K562 (cell line): Measurements from ENCODE around the gene TMEM117. TPM values are rescaled to one million over a fixed set of nuclear protein-coding genes. Genes with fewer than 3 reads are reported as not detected.

Experiments used
- ATAC-seq: fragments of 200-7000 bp; cut with Tn5 transposase; 3 replicates; pipeline ENCODE4 v1.9.1; 2020; ENCODE audit warnings: moderate library complexity
- BruUV-seq: library from RNA; stranded (reverse); fragments of 400-500 nt; replicated peaks from 2 replicates; lab custom pipeline; 2021; lab: Mats Ljungman, UMichigan
- CTCF ChIA-PET: fragments of 300-600 bp; formaldehyde crosslinking; extraction: SDS; loops from one replicate; lab custom pipeline; 2021; ENCODE audit warnings: low intra/inter-chr PET ratio; lab: Yijun Ruan, JAX
- POLR2A ChIA-PET: fragments of 300-600, 350-650 bp; sonication (Branson Sonifier 250); formaldehyde crosslinking; extraction: SDS; loops from one replicate; lab custom pipeline; 2021; ENCODE audit warnings: antibody characterized with exemption, inconsistent platforms; lab: Yijun Ruan, JAX
- DNase-seq, 4 experiments: peaks; one replicate each; pipeline versions ENCODE4 v3.0.0 to v3.0.0-alpha.2; 2011 to 2018; ENCODE audit warnings: low spot score in 3 of 4, mixed read lengths in 3 of 4; ENCODE audit errors: extremely low read depth in 1 of 4
- FAIRE-seq: peaks from 2 replicates; lab custom pipeline; 2011; peaks lifted over from hg19 to GRCh38; lab: Jason Lieb, UNC
- H2AFZ ChIP-seq: 2 replicates; pipeline ENCODE4 v1.6.0; 2011; ENCODE audit warnings: low read depth, low read length, control low read depth, inconsistent platforms
- H3K27ac ChIP-seq: fragments of 200-600 bp; 3 replicates; pipeline ENCODE4 v1.8.0; 2011; ENCODE audit warnings: low read depth, mild to moderate bottlenecking, control low read depth, inconsistent platforms, low read length, moderate library complexity, mixed read lengths; ENCODE audit errors: extremely low read depth
- H3K27me3 ChIP-seq, 2 experiments: fragments of 300-600 bp in 1 of 2; 2 replicates in 1 of 2; 3 replicates in 1 of 2; pipeline versions ENCODE4 v1.6.0 to v1.8.0; 2011; ENCODE audit warnings: inconsistent platforms in 2 of 2, low read length in 2 of 2, mild to moderate bottlenecking in 1 of 2, mixed read lengths in 1 of 2, moderate library complexity in 1 of 2; ENCODE audit not compliant: control insufficient read depth in 2 of 2, insufficient read depth in 2 of 2
- H3K36me3 ChIP-seq: fragments of 300-600 bp; 3 replicates; pipeline ENCODE4 v1.8.0; 2011; ENCODE audit warnings: mild to moderate bottlenecking, low read length, inconsistent platforms; ENCODE audit not compliant: control insufficient read depth, insufficient read depth
- H3K4me1 ChIP-seq, 2 experiments: fragments of 200-600 bp in 1 of 2; replicated peaks in 1 of 2; 2 replicates in 1 of 2; 3 replicates in 1 of 2; pipeline versions ENCODE4 v1.5.1 to v1.8.0; 2011; ENCODE audit warnings: inconsistent platforms in 2 of 2, low read length in 2 of 2, mild to moderate bottlenecking in 1 of 2, mixed read lengths in 1 of 2, moderate library complexity in 1 of 2; ENCODE audit not compliant: control insufficient read depth in 2 of 2, insufficient read depth in 2 of 2
- H3K4me2 ChIP-seq: 2 replicates; pipeline ENCODE4 v1.6.1; 2011; ENCODE audit warnings: low read length, control low read depth, inconsistent platforms, mixed read lengths; ENCODE audit not compliant: insufficient read depth
- H3K4me3 ChIP-seq: fragments of 200-600 bp; sonication (generic), shearing (Covaris generic); 2 replicates; pipeline ENCODE4 v1.5.1; 2016; ENCODE audit warnings: control low read depth, inconsistent platforms
- H3K79me2 ChIP-seq: fragments of 200-600 bp; 3 replicates; pipeline ENCODE4 v1.8.0; 2011; ENCODE audit warnings: low read length, inconsistent platforms; ENCODE audit not compliant: control insufficient read depth, insufficient read depth
- H3K9ac ChIP-seq, 2 experiments: 2 replicates each; pipeline versions ENCODE4 v1.6.0 to v1.6.1; 2011; ENCODE audit warnings: low read depth in 2 of 2, low read length in 2 of 2, control low read depth in 1 of 2, inconsistent platforms in 1 of 2, mild to moderate bottlenecking in 1 of 2, mixed read lengths in 1 of 2; ENCODE audit not compliant: insufficient read depth in 1 of 2
- H3K9me1 ChIP-seq: one replicate; pipeline ENCODE4 v1.6.0; 2011; ENCODE audit warnings: inconsistent platforms, mild to moderate bottlenecking, low read length, moderate library complexity; ENCODE audit not compliant: control insufficient read depth, insufficient read depth
- H3K9me3 ChIP-seq: replicated peaks from 2 replicates; pipeline ENCODE4 v1.5.1; 2011; ENCODE audit warnings: low read depth, low read length, inconsistent platforms; ENCODE audit not compliant: control insufficient read depth, insufficient read depth
- H4K20me1 ChIP-seq: replicated peaks from 2 replicates; pipeline ENCODE4 v1.6.1; 2011; ENCODE audit warnings: low read length, inconsistent platforms, mixed read lengths; ENCODE audit not compliant: control insufficient read depth, insufficient read depth
- CTBP1 ChIP-seq: fragments of 450-650 bp; IDR thresholded peaks from 2 replicates; pipeline ENCODE4 v1.6.1; 2016; ENCODE audit warnings: borderline replicate concordance
- DPF2 ChIP-seq: fragments of 450-650 bp; IDR thresholded peaks from 2 replicates; pipeline ENCODE4 v1.6.1; 2016
- FOXM1 ChIP-seq, 2 experiments: fragments of 450-650 bp in 1 of 2; sonication (generic) in 1 of 2; formaldehyde crosslinking in 1 of 2; IDR thresholded peaks; 2 replicates each; pipeline versions ENCODE4 v1.6.1 to v1.9.0; 2017 to 2022; ENCODE audit warnings: low read depth in 2 of 2, mild to moderate bottlenecking in 2 of 2, missing genetic modification reagents in 1 of 2, moderate library complexity in 1 of 2
- GATA2 ChIP-seq: sonication (generic); formaldehyde crosslinking; IDR thresholded peaks from 2 replicates; pipeline ENCODE4 v1.4.0; 2020; ENCODE audit warnings: mild to moderate bottlenecking, missing genetic modification reagents
- JUN ChIP-seq, 2 experiments: sonication (generic) in 1 of 2; formaldehyde crosslinking in 1 of 2; IDR thresholded peaks; 2 replicates each; pipeline versions ENCODE4 v1.6.1 to v1.8.0; 2012 to 2022; ENCODE audit warnings: borderline replicate concordance in 2 of 2, mild to moderate bottlenecking in 2 of 2, improper control_type of control experiment in 1 of 2, low read depth in 1 of 2, low read length in 1 of 2, missing genetic modification reagents in 1 of 2
- KDM4B ChIP-seq, 2 experiments: fragments of 450-650 bp in 1 of 2; sonication (generic) in 1 of 2; IDR thresholded peaks; 2 replicates each; pipeline ENCODE4 v1.6.1; 2016 to 2017; ENCODE audit warnings: borderline replicate concordance in 2 of 2, antibody characterized with exemption in 1 of 2, low read depth in 1 of 2, mild to moderate bottlenecking in 1 of 2
- KLF16 ChIP-seq: IDR thresholded peaks from 2 replicates; pipeline ENCODE4 v1.6.1; 2016; ENCODE audit warnings: antibody characterized with exemption
- MYNN ChIP-seq, 2 experiments: sonication (generic); formaldehyde crosslinking in 1 of 2; IDR thresholded peaks; 2 replicates each; pipeline versions ENCODE4 v1.5.0 to v1.6.1; 2016 to 2020; ENCODE audit warnings: antibody characterized with exemption in 1 of 2, missing genetic modification reagents in 1 of 2
- NBN ChIP-seq: fragments of 450-650 bp; IDR thresholded peaks from 2 replicates; pipeline ENCODE4 v1.6.1; 2016; ENCODE audit warnings: low read depth, mild to moderate bottlenecking
- RHOXF2B ChIP-seq: fragments of 250-450 bp; sonication (Bioruptor Pico); conservative IDR thresholded peaks from 2 replicates; pipeline ENCODE4 v1.5.1; 2021
- SMAD4 ChIP-seq: fragments of 250-450 bp; sonication (Bioruptor Pico); conservative IDR thresholded peaks from 2 replicates; pipeline ENCODE4 v1.8.0; 2021; ENCODE audit warnings: inconsistent platforms, mild to moderate bottlenecking, moderate library complexity
- TCF7L2 ChIP-seq: fragments of 150-350 bp; IDR thresholded peaks from 2 replicates; pipeline ENCODE4 v1.6.1; 2016; ENCODE audit warnings: low read depth, mild to moderate bottlenecking, low read length, moderate library complexity
- TFAM ChIP-seq: fragments of 250-450 bp; sonication (Bioruptor Pico); conservative IDR thresholded peaks from 2 replicates; pipeline ENCODE4 v1.5.0; 2021; ENCODE audit warnings: mild to moderate bottlenecking, moderate library complexity
- ZNF175 ChIP-seq: fragments of 200-800 bp; sonication (Bioruptor generic); IDR thresholded peaks from 2 replicates; pipeline ENCODE4 v1.6.1; 2016; ENCODE audit warnings: low read depth, mild to moderate bottlenecking, missing genetic modification characterization, missing compliant biosample characterization
- ZNF589 ChIP-seq: fragments of 200-800 bp; sonication (Bioruptor generic); IDR thresholded peaks from 2 replicates; pipeline ENCODE4 v1.6.1; 2016; ENCODE audit warnings: low read depth, missing genetic modification characterization, missing compliant biosample characterization
- WGBS: fragments of 100-300 bp; shearing (Covaris generic); methylation state at CpG from one replicate; pipeline ENCODE4 v1.1.6; 2016; ENCODE audit warnings: low coverage, mixed read lengths; ENCODE audit not compliant: insufficient coverage; ENCODE audit errors: missing lambda C conversion rate; 5-methylcytosine and 5-hydroxymethylcytosine counted together
- in situ Hi-C: fragments of 300-500 bp; cut with MboI; formaldehyde crosslinking; loops from 4 replicates; pipeline ENCODE4 v1.15.0; 2018; ENCODE audit warnings: inconsistent platforms, mixed read lengths
- intact Hi-C: fragments of 100-400 bp; cut with micrococcal nuclease; formaldehyde crosslinking; loops from 2 replicates; pipeline ENCODE4 v1.14.2; 2022
- polyA plus RNA-seq, 8 experiments: library from polyadenylated mRNA; depleted of rRNA in 4 of 8; stranded (reverse) in 5 of 8; unstranded in 3 of 8; fragments of >200 nt; fragmentation: Nextera tagmentation in 2 of 8; fragmentation: Illumina TruSeq in 1 of 8; extraction: Ambion mirVana in 2 of 8; extraction: Trizol in 1 of 8; gene quantifications; 2 replicates each; pipeline versions ENCODE4 v1.2.1 to v1.2.3, GENCODE V29; 2011 to 2014; ENCODE audit warnings: inconsistent platforms in 1 of 8, missing spikeins in 1 of 8
- total RNA-seq, 7 experiments: library from RNA; depleted of rRNA in 6 of 7; stranded (reverse); fragments of >200 nt in 6 of 7; fragmentation: Illumina TruSeq in 2 of 7; extraction: Trizol in 2 of 7; gene quantifications; 2 replicates each; pipeline versions ENCODE4 v1.2.1 to v1.2.3, GENCODE V29; 2011 to 2021; ENCODE audit warnings: low replicate concordance in 1 of 7
- TF ChIP-seq, protein P1 (sequence below): IDR thresholded peaks from 2 replicates; pipeline ENCODE4 v1.6.1; 2014; ENCODE audit warnings: antibody characterized with exemption
- TF ChIP-seq, protein P2 (sequence below): fragments of 250-450 bp; sonication (Bioruptor Pico); IDR thresholded peaks from 2 replicates; pipeline ENCODE4 v1.8.0; 2022; ENCODE audit warnings: inconsistent platforms
- TF ChIP-seq, protein P3 (sequence below): fragments of 250-450 bp; sonication (Bioruptor Pico); IDR thresholded peaks from 2 replicates; pipeline ENCODE4 v1.5.0; 2021

The TMEM117 gene
- total and polyA plus RNA-seq, 9 of the 15 experiments (the other 6 are each of a cell fraction or from before 2014, with no cell fraction given), result 0.31 to 2.8 (median 1.0) TPM

DNA sequence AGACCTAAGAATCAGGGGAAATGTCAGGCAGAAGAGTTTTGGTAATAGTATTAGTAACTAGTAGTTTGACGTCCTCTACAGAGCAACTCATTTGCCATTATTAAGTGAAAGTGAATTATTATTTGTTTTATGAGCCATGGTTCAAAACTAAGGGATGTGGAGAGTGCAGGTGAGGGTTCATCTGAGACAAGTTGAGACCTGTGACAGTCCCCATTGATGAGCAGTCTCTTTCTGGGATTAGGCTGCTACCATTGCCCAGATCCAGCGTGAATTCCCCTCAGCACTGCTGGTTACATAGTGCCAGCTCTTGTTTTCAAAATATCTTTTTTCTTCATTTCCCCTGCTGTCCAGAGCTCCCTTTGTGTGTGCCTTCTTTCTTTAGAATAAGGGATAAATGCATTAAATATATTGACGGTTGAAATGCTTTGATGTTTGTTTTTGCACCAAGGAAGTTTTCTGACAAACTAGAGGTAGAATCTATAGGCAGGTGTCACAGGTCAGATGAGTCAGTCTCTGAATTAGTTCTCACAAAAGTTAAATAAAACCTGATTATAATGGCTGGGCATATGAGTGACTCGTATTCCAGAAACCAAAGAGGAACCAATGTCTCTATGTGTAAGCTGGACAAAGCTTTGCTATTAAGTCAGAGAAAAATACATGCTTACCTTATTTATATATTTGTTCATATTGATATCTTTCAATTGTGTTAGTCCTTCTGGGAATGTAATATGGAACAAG, 381.4 kb downstream of the TMEM117 start (continued):
- TF ChIP-seq, protein P1, sequence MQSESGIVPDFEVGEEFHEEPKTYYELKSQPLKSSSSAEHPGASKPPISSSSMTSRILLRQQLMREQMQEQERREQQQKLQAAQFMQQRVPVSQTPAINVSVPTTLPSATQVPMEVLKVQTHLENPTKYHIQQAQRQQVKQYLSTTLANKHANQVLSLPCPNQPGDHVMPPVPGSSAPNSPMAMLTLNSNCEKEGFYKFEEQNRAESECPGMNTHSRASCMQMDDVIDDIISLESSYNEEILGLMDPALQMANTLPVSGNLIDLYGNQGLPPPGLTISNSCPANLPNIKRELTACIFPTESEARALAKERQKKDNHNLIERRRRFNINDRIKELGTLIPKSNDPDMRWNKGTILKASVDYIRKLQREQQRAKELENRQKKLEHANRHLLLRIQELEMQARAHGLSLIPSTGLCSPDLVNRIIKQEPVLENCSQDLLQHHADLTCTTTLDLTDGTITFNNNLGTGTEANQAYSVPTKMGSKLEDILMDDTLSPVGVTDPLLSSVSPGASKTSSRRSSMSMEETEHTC, result no peak
- TF ChIP-seq FOXM1 (IDR thresholded peaks at IDR 0.05; ENCODE audit: low read depth) (no peak), FOXM1 (CRISPR knock-in tag; IDR thresholded peaks at IDR 0.05; ENCODE audit: low read depth) (no peak), CTBP1 (no peak), DPF2 (no peak), SMAD4 (no peak)
- TF ChIP-seq, protein P2, sequence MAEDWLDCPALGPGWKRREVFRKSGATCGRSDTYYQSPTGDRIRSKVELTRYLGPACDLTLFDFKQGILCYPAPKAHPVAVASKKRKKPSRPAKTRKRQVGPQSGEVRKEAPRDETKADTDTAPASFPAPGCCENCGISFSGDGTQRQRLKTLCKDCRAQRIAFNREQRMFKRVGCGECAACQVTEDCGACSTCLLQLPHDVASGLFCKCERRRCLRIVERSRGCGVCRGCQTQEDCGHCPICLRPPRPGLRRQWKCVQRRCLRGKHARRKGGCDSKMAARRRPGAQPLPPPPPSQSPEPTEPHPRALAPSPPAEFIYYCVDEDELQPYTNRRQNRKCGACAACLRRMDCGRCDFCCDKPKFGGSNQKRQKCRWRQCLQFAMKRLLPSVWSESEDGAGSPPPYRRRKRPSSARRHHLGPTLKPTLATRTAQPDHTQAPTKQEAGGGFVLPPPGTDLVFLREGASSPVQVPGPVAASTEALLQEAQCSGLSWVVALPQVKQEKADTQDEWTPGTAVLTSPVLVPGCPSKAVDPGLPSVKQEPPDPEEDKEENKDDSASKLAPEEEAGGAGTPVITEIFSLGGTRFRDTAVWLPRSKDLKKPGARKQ (CRISPR knock-in tag), result no peak

DNA sequence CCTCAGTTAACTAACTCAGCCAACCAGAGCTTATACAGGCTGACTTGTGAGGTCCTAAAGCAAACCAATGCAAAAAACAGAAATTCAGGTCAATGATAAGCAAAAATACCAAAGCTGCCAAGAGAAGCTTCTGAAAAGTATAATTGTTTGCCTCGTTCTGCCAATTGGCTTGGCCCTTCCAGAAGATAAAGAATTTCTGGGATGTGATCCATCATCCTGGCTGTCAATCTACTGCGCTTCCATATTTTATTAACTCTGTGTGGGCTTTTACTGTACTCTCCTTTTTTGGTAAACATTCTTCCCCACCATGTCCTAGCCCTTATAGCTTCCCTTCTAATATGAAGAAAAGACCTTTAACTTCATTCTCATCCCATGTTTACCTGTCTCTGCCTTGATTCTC, 387.9 kb downstream of the TMEM117 start:
- H3K4me3 ChIP-seq, result no peak overlapping the region
- intact Hi-C loops (no loop called here), in situ Hi-C loops (no loop called here)
- no peak overlapping the region for H3K9ac ChIP-seq
- ChIA-PET CTCF (interaction anchor here (0.6 kb wide), 1 partner anchor 133 kb away, joined by 3 read pairs; no protein-coding TSS in a partner anchor), POLR2A (no interaction called here)
- H3K4me2 ChIP-seq, result no peak overlapping the region
- H3K36me3 ChIP-seq, result no peaks in the 10 kb centered on the region
- H3K9me1 ChIP-seq, result no peaks in the 10 kb centered on the region
- no peaks in the 10 kb centered on the region for H4K20me1 ChIP-seq
- no peak for DNase-seq
- no peaks in the 10 kb centered on the region for H3K79me2 ChIP-seq
- BruUV-seq, result no TSS peak
- no peak for FAIRE-seq
- 0% methylated on average over 2 of the region's 2 CpGs for WGBS
- H3K4me1 ChIP-seq, result no peaks in the 10 kb centered on the region
- no peaks in the 10 kb centered on the region for H3K9me3 ChIP-seq
- H2AFZ ChIP-seq, result no peak overlapping the region
- ATAC-seq, result no peak
- H3K27me3 ChIP-seq, result no peaks in the 10 kb centered on the region
- H3K27ac ChIP-seq, result no peak overlapping the region
- TF ChIP-seq GATA2 (CRISPR knock-in tag), result no peak
- TF ChIP-seq NBN, result no peak
- TF ChIP-seq JUN (IDR thresholded peaks at IDR 0.05; ENCODE audit: borderline replicate concordance, low read depth, low read length), result no peak
- TF ChIP-seq JUN (CRISPR knock-in tag; IDR thresholded peaks at IDR 0.05; ENCODE audit: borderline replicate concordance), result no peak
- no peak for TF ChIP-seq RHOXF2B (CRISPR knock-in tag)
- no peak for TF ChIP-seq KDM4B (IDR thresholded peaks at IDR 0.05; ENCODE audit: borderline replicate concordance in 2 of 2, low read depth in 1 of 2)
- no peak for TF ChIP-seq KLF16
- TF ChIP-seq, protein P3, sequence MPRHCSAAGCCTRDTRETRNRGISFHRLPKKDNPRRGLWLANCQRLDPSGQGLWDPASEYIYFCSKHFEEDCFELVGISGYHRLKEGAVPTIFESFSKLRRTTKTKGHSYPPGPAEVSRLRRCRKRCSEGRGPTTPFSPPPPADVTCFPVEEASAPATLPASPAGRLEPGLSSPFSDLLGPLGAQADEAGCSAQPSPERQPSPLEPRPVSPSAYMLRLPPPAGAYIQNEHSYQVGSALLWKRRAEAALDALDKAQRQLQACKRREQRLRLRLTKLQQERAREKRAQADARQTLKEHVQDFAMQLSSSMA (CRISPR knock-in tag), result no peak
- TF ChIP-seq TCF7L2, result no peak
- no peak for TF ChIP-seq MYNN (IDR thresholded peaks at IDR 0.05)
- no peak for TF ChIP-seq MYNN (CRISPR knock-in tag; IDR thresholded peaks at IDR 0.05)
- no peak for TF ChIP-seq ZNF589 (CRISPR knock-in tag)
- no peak for TF ChIP-seq ZNF175 (CRISPR knock-in tag)
- no peak for TF ChIP-seq TFAM (CRISPR knock-in tag)
